K562 (cell line): ENCODE measurements around the gene SCP2. TPM values are rescaled to one million over a fixed set of nuclear protein-coding genes. Genes with fewer than 3 reads are reported as not detected.

ENCODE experiments used
- CAMTA2 ChIP-seq: fragments of 250-450 bp; sonication (Bioruptor Pico); conservative IDR thresholded peaks from 2 replicates; pipeline ENCODE4 v1.5.1; 2022
- CBFA2T2 ChIP-seq: fragments of 450-650 bp; conservative IDR thresholded peaks from 2 replicates; pipeline ENCODE4 v1.6.1; 2017; ENCODE audit warnings: mild to moderate bottlenecking
- CHD1 ChIP-seq: fragments of 200-600 bp; sonication (generic); IDR thresholded peaks from one replicate; pipeline ENCODE4 v1.6.1; 2012; ENCODE audit warnings: mild to moderate bottlenecking, moderate library complexity, low read length, inconsistent platforms
- DNMT1 ChIP-seq: fragments of 450-650 bp; IDR thresholded peaks from 2 replicates; pipeline ENCODE4 v1.6.1; 2016; ENCODE audit warnings: antibody characterized with exemption, mild to moderate bottlenecking
- DPF2 ChIP-seq: fragments of 450-650 bp; IDR thresholded peaks from 2 replicates; pipeline ENCODE4 v1.6.1; 2016
- KDM1A ChIP-seq, 2 experiments: fragments of 450-650 bp; IDR thresholded peaks; 2 replicates each; pipeline ENCODE4 v1.6.1; 2016; ENCODE audit warnings: mild to moderate bottlenecking in 2 of 2
- MEF2A ChIP-seq: IDR thresholded peaks from 2 replicates; pipeline ENCODE4 v1.6.1; 2011; ENCODE audit warnings: low read depth, mild to moderate bottlenecking, low read length, moderate library complexity; ENCODE audit not compliant: control insufficient read depth
- MEIS2 ChIP-seq: fragments of 450-650 bp; IDR thresholded peaks from 2 replicates; pipeline ENCODE4 v1.6.1; 2014; ENCODE audit warnings: mild to moderate bottlenecking; ENCODE audit not compliant: partially characterized antibody
- PML ChIP-seq: IDR thresholded peaks from 2 replicates; pipeline ENCODE4 v1.6.1; 2012; ENCODE audit warnings: low read length, inconsistent platforms
- SMARCA4 ChIP-seq: fragments of 450-650 bp; IDR thresholded peaks from 2 replicates; pipeline ENCODE4 v1.6.1; 2016
- SNRNP70 ChIP-seq: fragments of 200-400 bp; formaldehyde crosslinking; optimal IDR thresholded peaks from 2 replicates; pipeline ENCODE3; 2017; ENCODE audit warnings: low read depth, low read length
- SP2 ChIP-seq: IDR thresholded peaks from 2 replicates; pipeline ENCODE4 v1.6.1; 2011; ENCODE audit warnings: mild to moderate bottlenecking, low read depth, low read length, moderate library complexity; ENCODE audit not compliant: poor library complexity, severe bottlenecking; ENCODE audit errors: extremely low read depth
- TAF15 ChIP-seq: fragments of 200-400 bp; formaldehyde crosslinking; IDR thresholded peaks from 2 replicates; pipeline ENCODE4 v1.6.1; 2017; ENCODE audit warnings: mild to moderate bottlenecking, low read depth, low read length, moderate library complexity
- TAF7 ChIP-seq: fragments of 450-650 bp; IDR thresholded peaks from 2 replicates; pipeline ENCODE4 v1.6.1; 2016; ENCODE audit warnings: missing genetic modification characterization, missing compliant biosample characterization
- ZBTB17 ChIP-seq: fragments of 450-650 bp; formaldehyde crosslinking; IDR thresholded peaks from 2 replicates; pipeline ENCODE4 v1.4.0; 2020; ENCODE audit warnings: mild to moderate bottlenecking
- ZNF165 ChIP-seq: fragments of 250-450 bp; sonication (Bioruptor Pico); IDR thresholded peaks from 2 replicates; pipeline ENCODE4 v1.4.0; 2020; ENCODE audit warnings: borderline replicate concordance
- polyA plus RNA-seq, 8 experiments: library from polyadenylated mRNA; depleted of rRNA in 4 of 8; stranded (reverse) in 5 of 8; unstranded in 3 of 8; fragments of >200 nt; fragmentation: Nextera tagmentation in 2 of 8; fragmentation: Illumina TruSeq in 1 of 8; extraction: Ambion mirVana in 2 of 8; extraction: Trizol in 1 of 8; gene quantifications; 2 replicates each; pipeline versions ENCODE4 v1.2.1 to v1.2.3, GENCODE V29; 2011 to 2014; ENCODE audit warnings: inconsistent platforms in 1 of 8, missing spikeins in 1 of 8
- total RNA-seq, 7 experiments: library from RNA; depleted of rRNA in 6 of 7; stranded (reverse); fragments of >200 nt in 6 of 7; fragmentation: Illumina TruSeq in 2 of 7; extraction: Trizol in 2 of 7; gene quantifications; 2 replicates each; pipeline versions ENCODE4 v1.2.1 to v1.2.3, GENCODE V29; 2011 to 2021; ENCODE audit warnings: low replicate concordance in 1 of 7
- TF ChIP-seq, protein P1 (sequence below), 2 experiments: fragments of 450-650 bp in 1 of 2; sonication (generic) in 1 of 2; formaldehyde crosslinking in 1 of 2; IDR thresholded peaks; 2 replicates each; pipeline versions ENCODE4 v1.7.1 to v1.9.0; 2016 to 2022; ENCODE audit warnings: inconsistent platforms in 1 of 2, mild to moderate bottlenecking in 1 of 2, missing genetic modification reagents in 1 of 2
- TF ChIP-seq, protein P2 (sequence below): fragments of 450-650 bp; IDR thresholded peaks from 2 replicates; pipeline ENCODE4 v1.6.1; 2017; ENCODE audit warnings: antibody characterized with exemption

SCP2 gene
- total and polyA plus RNA-seq, 9 of the 15 experiments (the other 6 are each of a cell fraction or from before 2014, with no cell fraction given): 63.8 to 258 (median 106) TPM

DNA sequence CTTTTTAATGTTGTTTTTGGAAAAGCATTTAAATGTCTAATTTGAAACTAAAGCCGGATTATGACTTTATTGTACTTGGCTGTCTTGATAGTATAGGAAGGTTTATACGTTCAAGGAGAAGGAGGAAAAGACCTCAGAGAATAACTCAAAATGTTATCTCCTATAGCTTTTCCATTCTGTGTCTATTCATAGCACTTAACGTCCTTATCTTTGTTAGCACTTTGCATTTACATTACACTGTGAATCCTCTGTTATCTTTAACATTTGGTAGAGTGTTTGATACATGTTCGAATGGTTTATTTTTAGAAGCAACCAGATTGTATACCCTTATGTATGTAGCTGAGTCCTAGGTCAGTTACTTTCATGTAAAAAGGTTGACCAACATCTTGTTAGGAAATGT is 84.1 kb downstream of the SCP2 start (continued):
- TF ChIP-seq, protein P1, sequence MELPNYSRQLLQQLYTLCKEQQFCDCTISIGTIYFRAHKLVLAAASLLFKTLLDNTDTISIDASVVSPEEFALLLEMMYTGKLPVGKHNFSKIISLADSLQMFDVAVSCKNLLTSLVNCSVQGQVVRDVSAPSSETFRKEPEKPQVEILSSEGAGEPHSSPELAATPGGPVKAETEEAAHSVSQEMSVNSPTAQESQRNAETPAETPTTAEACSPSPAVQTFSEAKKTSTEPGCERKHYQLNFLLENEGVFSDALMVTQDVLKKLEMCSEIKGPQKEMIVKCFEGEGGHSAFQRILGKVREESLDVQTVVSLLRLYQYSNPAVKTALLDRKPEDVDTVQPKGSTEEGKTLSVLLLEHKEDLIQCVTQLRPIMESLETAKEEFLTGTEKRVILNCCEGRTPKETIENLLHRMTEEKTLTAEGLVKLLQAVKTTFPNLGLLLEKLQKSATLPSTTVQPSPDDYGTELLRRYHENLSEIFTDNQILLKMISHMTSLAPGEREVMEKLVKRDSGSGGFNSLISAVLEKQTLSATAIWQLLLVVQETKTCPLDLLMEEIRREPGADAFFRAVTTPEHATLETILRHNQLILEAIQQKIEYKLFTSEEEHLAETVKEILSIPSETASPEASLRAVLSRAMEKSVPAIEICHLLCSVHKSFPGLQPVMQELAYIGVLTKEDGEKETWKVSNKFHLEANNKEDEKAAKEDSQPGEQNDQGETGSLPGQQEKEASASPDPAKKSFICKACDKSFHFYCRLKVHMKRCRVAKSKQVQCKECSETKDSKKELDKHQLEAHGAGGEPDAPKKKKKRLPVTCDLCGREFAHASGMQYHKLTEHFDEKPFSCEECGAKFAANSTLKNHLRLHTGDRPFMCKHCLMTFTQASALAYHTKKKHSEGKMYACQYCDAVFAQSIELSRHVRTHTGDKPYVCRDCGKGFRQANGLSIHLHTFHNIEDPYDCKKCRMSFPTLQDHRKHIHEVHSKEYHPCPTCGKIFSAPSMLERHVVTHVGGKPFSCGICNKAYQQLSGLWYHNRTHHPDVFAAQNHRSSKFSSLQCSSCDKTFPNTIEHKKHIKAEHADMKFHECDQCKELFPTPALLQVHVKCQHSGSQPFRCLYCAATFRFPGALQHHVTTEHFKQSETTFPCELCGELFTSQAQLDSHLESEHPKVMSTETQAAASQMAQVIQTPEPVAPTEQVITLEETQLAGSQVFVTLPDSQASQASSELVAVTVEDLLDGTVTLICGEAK (IDR thresholded peaks at IDR 0.05): no peak
- TF ChIP-seq, protein P1 (CRISPR knock-in tag; IDR thresholded peaks at IDR 0.05): no peak
- TF ChIP-seq TAF7 (no peak), DPF2 (peak; percentile 85), SNRNP70 (no peak), KDM1A (IDR thresholded peaks at IDR 0.05) (peak; percentile 87 to 92), ZBTB17 (CRISPR knock-in tag) (peak; percentile 65; the same call in 1 of the 2 replicates), ZNF165 (CRISPR knock-in tag) (no peak), TAF15 (no peak), CHD1 (no peak), PML (0 out of 2 replicates have a peak, but pooled peaks have one; percentile 46), SMARCA4 (peak; percentile 77), MEF2A (peak; percentile 98), DNMT1 (no peak), MEIS2 (peak; percentile 43), CBFA2T2 (peak; percentile 84), SP2 (no peak), CAMTA2 (CRISPR knock-in tag) (no peak)
- TF ChIP-seq, protein P2, sequence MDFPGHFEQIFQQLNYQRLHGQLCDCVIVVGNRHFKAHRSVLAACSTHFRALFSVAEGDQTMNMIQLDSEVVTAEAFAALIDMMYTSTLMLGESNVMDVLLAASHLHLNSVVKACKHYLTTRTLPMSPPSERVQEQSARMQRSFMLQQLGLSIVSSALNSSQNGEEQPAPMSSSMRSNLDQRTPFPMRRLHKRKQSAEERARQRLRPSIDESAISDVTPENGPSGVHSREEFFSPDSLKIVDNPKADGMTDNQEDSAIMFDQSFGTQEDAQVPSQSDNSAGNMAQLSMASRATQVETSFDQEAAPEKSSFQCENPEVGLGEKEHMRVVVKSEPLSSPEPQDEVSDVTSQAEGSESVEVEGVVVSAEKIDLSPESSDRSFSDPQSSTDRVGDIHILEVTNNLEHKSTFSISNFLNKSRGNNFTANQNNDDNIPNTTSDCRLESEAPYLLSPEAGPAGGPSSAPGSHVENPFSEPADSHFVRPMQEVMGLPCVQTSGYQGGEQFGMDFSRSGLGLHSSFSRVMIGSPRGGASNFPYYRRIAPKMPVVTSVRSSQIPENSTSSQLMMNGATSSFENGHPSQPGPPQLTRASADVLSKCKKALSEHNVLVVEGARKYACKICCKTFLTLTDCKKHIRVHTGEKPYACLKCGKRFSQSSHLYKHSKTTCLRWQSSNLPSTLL: no peak
